IPS-11a (cell line): ENCODE measurements around the gene CATSPERD.
"Not testable (repeated sequence)": the region's sequence is repeated elsewhere in the genome, so short reads cannot be mapped to it uniquely, and the experiment has no call there.

ENCODE experiments used
- H3K4me3 ChIP-seq: one replicate; pipeline ENCODE4 v1.5.1; 2013; ENCODE audit warnings: low read depth, low read length, control low read depth

Gene CATSPERD

GRCh38 chr19:5686326-5686646 is 34.2 kb upstream of the CATSPERD start:
- peak overlapping the region; percentile 58 for H3K4me3 ChIP-seq

DNA sequence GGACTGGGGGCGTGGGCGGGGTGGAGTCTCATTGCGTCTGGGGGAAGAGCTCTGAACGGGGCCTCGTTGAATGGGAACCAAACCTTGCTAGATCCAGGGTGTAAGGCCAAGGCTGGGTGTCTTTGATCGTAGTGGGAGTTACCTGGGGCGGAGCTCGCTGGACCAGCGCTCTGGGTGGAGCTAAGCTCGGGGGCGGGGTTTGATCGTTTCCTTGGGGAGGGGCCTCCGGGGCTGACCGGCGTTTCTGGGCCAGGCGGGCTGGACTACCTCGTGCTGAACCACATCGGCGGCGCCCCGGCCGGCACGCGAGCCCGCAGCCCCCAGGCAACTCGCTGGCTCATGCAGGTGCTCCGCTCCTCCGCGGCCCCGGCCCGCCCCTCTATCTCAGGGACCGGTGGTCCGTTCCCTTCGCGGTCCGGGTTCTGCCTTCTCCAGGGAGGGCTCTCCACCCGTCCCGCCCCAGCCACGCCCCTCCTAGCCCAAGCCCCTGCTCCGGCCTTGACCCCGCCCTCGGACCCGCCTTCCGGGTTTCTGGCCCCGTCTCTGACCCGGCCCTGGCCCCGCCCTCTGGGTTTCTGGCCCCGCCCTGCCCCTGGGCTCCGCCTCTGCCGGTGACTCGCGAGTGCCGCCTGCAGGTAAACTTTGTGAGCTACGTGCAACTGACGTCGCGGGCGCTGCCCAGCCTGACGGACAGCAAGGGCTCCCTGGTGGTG is 33.6 kb upstream of the CATSPERD start:
- peak overlapping the region; percentile 58 for H3K4me3 ChIP-seq

DNA sequence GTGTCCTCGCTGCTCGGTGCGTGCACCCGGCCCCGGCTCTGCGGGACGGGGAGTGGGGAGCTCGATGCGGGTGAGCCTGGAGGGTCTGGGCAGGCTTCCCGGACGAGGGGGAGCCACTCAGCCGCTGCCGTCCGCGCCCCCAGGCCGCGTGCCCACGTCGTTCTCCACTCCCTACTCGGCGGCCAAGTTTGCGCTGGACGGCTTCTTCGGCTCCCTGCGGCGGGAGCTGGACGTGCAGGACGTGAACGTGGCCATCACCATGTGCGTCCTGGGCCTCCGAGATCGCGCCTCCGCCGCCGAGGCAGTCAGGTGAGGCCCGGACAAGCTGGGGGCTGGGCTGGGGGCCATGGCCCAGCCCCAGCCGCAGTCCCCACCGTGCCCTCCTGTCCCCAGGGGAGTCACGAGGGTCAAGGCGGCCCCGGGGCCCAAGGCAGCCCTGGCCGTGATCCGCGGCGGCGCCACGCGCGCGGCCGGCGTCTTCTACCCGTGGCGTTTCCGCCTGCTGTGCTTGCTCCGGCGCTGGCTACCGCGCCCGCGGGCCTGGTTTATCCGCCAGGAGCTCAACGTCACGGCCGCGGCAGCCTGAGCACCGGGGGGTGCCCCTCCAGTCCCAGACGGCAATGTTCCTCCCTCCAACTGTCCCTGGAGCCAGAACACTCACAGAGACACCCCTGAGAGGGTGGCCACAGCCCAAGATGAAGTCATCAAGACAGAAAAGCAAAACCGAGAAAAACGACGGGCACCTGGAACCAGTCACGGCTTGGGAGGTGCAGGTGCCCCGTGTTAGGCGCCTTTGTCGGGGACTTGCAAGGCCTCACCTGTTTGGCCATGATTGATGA is 32.9 kb upstream of the CATSPERD start:
- peak overlapping the region; percentile 8 for H3K4me3 ChIP-seq

DNA sequence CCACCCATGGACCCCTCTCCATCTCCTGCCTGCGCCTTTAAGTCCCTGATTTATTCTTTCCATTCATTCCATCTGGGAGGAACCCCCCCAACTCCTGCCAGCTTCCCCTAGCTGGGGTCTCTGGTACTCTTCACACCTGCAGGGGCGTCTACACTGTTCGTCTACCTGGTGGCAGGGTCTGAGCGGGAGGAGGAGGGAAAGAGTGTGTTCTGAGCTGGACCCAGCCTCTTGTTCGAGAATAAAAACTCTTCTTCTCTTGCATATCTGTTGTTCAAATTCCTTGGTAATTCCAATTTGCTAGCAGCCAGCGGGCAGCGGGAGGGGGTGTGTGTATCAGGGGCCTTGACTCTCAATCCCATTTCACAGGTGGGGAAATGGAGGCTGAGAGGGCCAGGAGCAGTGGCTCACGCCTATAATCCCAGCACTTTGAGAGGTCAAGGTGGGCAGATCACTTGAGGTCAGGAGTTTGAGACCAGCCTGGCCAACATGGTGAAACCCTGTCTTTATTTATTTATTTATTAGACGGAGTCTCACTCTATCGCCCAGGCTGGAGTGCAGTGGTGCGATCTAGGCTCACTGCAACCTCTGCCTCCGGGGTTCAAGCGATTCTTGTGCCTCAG is 32.1 kb upstream of the CATSPERD start:
- H3K4me3 ChIP-seq: not testable (repeated sequence)

- peak within 1 kb of the TSS; percentile 97 for H3K4me3 ChIP-seq
Measured at GRCh38 chr19:5690125-5690954, 30.1 kb upstream of the CATSPERD start, which contains the start of gene RPL36. RPL36 (plus strand) TSS chr19:5690295; CDS start chr19:5690508, 213 bp downstream.

DNA sequence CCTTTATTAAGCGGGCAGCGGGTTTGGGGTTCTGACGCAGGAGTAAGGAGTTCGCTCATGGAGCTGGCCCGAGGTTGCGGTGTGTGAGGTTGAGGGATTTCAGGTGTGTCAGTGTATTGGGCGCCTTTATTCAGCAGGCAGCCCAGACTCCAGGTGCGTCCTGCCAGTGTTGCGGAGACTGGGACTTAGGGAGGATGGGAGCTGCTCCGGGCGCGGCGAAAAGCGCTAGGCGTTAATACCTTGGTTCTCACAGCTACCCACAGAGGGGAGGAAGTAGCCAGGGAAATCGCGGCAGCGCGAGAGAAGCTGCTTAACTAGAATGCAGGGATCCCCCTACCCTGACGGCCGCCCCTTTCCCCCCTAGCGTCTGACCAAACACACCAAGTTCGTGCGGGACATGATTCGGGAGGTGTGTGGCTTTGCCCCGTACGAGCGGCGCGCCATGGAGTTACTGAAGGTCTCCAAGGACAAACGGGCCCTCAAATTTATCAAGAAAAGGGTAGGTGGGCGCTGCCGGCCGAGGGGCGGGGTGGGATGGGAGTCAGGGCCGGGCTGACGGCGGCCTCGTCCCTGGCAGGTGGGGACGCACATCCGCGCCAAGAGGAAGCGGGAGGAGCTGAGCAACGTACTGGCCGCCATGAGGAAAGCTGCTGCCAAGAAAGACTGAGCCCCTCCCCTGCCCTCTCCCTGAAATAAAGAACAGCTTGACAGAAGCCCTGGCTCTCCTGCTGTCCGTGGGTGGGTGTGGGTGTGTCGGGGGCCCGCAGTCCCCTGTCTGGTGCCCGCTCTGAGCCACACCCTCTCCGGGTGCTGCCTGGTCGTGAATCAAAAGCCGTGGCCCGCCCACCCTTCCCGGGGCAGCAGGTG is 29.2 kb upstream of the CATSPERD start:
- H3K4me3 ChIP-seq: peak overlapping the region; percentile 97

DNA sequence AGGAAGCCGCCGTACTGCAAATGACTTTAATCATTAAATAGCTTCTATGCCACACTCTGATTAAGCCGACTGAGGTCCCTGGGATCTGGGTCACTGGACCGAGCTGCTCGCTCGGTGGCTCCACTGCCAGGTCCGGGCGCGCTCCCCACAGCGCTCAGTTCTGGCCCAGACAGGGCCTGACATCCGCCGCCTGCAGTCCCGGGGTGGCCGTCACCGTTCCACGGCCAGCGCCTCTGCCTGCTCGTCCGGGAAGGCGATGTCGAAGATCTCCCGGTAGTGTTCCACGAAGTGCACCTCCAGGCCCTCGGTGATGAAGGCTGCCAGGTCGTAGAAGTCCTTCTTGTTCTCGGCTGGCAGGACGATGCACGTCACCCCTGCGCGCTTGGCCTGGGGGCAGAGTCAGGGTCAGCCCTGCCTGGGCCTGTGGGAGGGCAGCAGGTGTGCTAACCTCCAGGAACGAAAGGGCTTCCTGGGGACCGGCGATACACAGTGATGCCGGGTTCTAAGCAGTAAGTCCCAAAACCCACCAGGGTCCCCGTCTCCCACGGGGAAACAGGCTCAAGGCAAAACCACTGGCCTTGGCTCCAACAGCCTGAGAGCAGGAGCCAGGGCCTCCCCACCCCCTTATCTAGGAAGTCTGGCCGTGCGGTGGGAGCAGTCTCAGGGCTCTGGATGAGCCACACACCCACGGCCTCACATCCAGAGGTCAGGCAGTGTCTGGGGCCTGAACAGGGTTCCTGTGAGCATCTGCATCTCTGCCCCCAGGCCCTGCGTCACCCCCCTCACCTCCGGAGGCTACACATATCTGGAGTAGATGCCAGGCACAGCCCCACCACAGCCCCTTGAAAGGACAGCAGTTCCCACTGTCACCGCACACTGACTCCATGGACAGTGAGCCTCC is 28.4 kb upstream of the CATSPERD start:
- H3K4me3 ChIP-seq: no peak overlapping the region

- H3K4me3 ChIP-seq: no peak overlapping the region
Measured at GRCh38 chr19:5692723-5693194, 27.7 kb upstream of the CATSPERD start.

DNA sequence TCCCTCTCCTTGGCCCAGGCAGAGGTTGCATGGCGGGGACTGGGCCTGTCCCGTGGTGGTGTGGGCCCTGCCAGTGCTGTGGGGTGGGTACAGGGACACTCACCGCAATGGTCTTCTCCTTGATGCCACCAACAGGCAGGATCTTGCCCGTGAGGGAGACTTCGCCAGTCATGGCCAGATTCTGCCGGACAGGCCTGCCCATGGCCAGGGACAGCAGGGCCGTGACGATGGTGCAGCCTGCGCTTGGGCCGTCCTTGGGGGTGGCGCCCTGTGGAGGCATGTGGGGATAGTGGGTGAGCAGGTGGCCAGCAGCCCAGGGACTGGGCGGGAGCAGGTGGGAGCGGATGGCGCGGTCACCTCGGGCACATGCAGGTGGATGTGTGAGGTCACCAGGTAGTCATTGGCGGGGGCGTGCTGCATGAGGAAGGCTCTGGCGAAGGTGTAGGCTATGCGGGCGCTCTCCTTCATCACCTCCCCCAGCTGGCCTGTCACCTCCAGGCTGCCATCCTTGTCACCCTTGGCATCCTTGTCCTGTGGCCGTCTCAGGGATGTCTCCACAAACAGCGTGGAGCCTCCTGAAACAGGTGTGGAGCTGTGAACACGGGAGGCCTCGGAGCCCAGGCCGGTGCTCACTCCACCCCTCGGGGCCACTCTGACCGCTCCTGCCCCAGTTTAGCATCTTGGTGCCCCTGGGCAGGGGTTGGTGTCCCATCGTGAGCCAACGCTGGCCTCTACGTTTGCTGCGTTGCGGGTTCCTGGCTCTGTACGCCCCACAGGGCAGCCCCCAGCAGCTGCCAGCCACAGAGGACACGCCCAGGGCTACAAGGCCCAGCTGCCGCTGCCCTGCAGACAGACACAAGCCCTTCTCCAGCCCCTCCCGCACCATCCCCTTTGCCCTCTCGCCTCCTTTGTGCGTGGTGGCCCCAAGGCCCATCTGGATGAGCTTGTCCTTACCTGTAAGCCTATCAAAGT is 27.0 kb upstream of the CATSPERD start:
- H3K4me3 ChIP-seq: no peak overlapping the region

DNA sequence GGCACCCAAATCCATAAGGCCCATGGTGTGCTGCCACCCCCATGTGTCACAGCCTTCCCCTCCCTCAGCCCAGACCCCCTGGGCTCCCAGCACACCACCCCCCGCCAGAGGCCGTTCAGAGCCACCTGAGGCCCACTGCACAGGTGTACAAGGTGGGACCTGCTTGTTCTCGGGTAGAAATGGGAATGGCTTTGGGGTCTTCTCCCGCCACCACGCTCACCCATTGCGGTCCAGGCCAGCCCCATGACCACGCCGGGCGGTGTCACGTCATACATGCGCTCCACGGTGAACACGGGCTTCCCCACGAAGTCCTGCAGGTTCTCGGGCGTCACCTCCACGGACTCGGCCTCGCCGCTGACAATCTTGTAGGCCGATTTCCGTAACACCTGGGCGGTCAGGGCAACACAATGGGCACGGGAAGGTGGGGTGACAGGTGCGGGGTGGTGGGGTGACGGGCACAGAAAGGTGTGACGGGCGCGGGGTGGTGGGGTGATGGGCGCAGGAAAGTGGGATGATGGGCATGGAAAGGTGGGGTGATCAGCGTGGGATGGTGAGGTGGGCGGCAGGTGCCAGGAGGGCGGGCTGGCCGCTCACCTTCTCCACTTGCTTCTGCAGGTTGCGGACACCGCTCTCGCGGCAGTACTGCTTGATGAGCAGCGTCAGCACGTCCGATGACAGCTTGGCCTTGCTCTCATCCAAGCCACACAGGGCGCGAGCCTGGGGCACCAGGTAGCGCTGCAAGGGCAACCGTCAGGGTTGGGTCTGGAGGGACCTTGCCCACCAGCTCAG is 26.1 kb upstream of the CATSPERD start:
- no peak overlapping the region for H3K4me3 ChIP-seq

- H3K4me3 ChIP-seq: no peak overlapping the region
Measured at GRCh38 chr19:5694956-5695648, 25.3 kb upstream of the CATSPERD start.

DNA sequence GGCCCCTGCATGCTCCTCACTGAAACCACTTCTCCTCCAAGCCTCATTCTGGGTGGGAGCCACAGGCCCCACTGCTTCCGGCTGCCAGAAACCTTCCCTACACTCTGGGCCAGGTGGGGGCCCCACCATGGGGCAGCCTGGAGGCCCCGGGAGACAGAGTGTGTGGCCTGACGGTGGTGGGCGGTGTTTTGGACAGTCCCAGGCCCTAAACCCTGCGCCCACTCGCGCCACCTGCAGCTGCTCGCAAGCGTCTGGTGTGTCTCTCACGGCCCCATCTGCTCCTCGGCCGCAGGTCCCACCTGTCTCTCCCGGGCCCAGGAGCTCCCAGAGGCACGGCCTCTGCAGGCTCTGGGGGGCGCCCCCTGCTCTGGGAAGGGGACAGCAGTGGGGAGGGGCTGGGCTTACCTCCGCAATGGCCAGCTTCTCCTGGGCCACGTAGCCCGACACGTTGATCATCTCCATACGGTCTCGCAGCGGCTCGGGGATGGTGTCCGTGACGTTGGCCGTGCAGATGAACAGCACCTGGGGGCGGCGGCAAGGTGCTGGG is 24.7 kb upstream of the CATSPERD start:
- no peak overlapping the region for H3K4me3 ChIP-seq

GRCh38 chr19:5696196-5697021 is 24.0 kb upstream of the CATSPERD start:
- no peak overlapping the region for H3K4me3 ChIP-seq

- H3K4me3 ChIP-seq: no peak overlapping the region
Measured at GRCh38 chr19:5697022-5697889, 23.2 kb upstream of the CATSPERD start.
